ENCODE results near the gene UBXN7.
"Not testable (repeated sequence)": the region's sequence is repeated elsewhere in the genome, so short reads cannot be mapped to it uniquely, and the experiment has no call there.

Gene UBXN7

GRCh38 chr3:196432137-196432879 lies at the start of gene UBXN7:
UBXN7 (minus strand) TSS chr3:196432427; CDS start chr3:196432399, 28 bp downstream.
- DNase-seq, result peak; percentile 91

GRCh38 chr3:196477678-196478077 lies 45.5 kb upstream of the UBXN7 start:
- DNase-seq, result no peak

- DNase-seq, result no peak
Observed at GRCh38 chr3:196472286-196472685, 40.1 kb upstream of the UBXN7 start.

- no peak for DNase-seq
Observed at GRCh38 chr3:196471551-196471950, 39.3 kb upstream of the UBXN7 start.

GRCh38 chr3:196470182-196470581 lies 38.0 kb upstream of the UBXN7 start:
- not testable (repeated sequence) for DNase-seq

GRCh38 chr3:196463804-196464203 lies 31.6 kb upstream of the UBXN7 start:
- no peak for DNase-seq

- no peak for DNase-seq
Observed at GRCh38 chr3:196463478-196463756, 31.2 kb upstream of the UBXN7 start.

- DNase-seq, result not testable (repeated sequence)
Observed at GRCh38 chr3:196462680-196463477, 30.7 kb upstream of the UBXN7 start.

- no peak for DNase-seq
Observed at GRCh38 chr3:196458063-196458462, 25.8 kb upstream of the UBXN7 start.

- not testable (repeated sequence) for DNase-seq
Observed at GRCh38 chr3:196457470-196457869, 25.2 kb upstream of the UBXN7 start.

- no peak for DNase-seq
Observed at GRCh38 chr3:196454935-196455334, 22.7 kb upstream of the UBXN7 start.

GRCh38 chr3:196445391-196445790 lies 13.2 kb upstream of the UBXN7 start:
- not testable (repeated sequence) for DNase-seq

GRCh38 chr3:196444500-196444894 lies 12.3 kb upstream of the UBXN7 start:
- DNase-seq, result no peak

GRCh38 chr3:196440696-196441095 lies 8.5 kb upstream of the UBXN7 start:
- DNase-seq, result no peak

GRCh38 chr3:196440041-196440537 lies 7.9 kb upstream of the UBXN7 start:
- DNase-seq, result no peak

GRCh38 chr3:196431181-196432136 lies 768 bp downstream of the UBXN7 start:
- peak; percentile 23 for DNase-seq

GRCh38 chr3:196428041-196428440 lies 4.2 kb downstream of the UBXN7 start:
- no peak for DNase-seq

GRCh38 chr3:196424421-196424820 lies 7.8 kb downstream of the UBXN7 start:
- DNase-seq, result not testable (repeated sequence)

GRCh38 chr3:196423044-196423781 lies 9.0 kb downstream of the UBXN7 start:
- no peak for DNase-seq

- peak; percentile 1 for DNase-seq
Observed at GRCh38 chr3:196421668-196422067, 10.6 kb downstream of the UBXN7 start.

GRCh38 chr3:196419386-196419785 lies 12.8 kb downstream of the UBXN7 start:
- DNase-seq, result no peak

GRCh38 chr3:196418601-196419000 lies 13.6 kb downstream of the UBXN7 start:
- DNase-seq, result no peak
